NCI-H2196 treated with DMSO at 0.1 percent for 48 hours (cell line): Measurements from ENCODE around the gene BLACAT1.

Experiments
- DNase-seq: peaks from one replicate; lab custom pipeline; 2025; ENCODE audit not compliant: unreplicated experiment; lab: John Stamatoyannopoulos, UW

Gene BLACAT1

GRCh38 chr1:205456868-205457745, 1.3 kb upstream of the BLACAT1 start:
- peak; percentile 10 for DNase-seq

- no peak for DNase-seq
Observed at GRCh38 chr1:205456383-205456867, 580 bp upstream of the BLACAT1 start.

GRCh38 chr1:205454903-205455335, 926 bp downstream of the BLACAT1 start:
- no peak for DNase-seq

- DNase-seq = no peak
Observed at GRCh38 chr1:205453466-205453865, 2.4 kb downstream of the BLACAT1 start.

- no peak for DNase-seq
Observed at GRCh38 chr1:205452933-205453332, 2.9 kb downstream of the BLACAT1 start.

- DNase-seq = no peak
Observed at GRCh38 chr1:205452364-205452763, 3.5 kb downstream of the BLACAT1 start.

- DNase-seq = no peak
Observed at GRCh38 chr1:205451759-205452164, 4.1 kb downstream of the BLACAT1 start.

- no peak for DNase-seq
Observed at GRCh38 chr1:205451202-205451601, 4.6 kb downstream of the BLACAT1 start.

- DNase-seq = no peak
Observed at GRCh38 chr1:205450448-205450847, 5.4 kb downstream of the BLACAT1 start.

- peak; percentile 42 for DNase-seq
Observed at GRCh38 chr1:205449750-205450443, 5.9 kb downstream of the BLACAT1 start.

GRCh38 chr1:205449254-205449749, 6.5 kb downstream of the BLACAT1 start:
- no peak for DNase-seq

GRCh38 chr1:205448540-205449253, 7.1 kb downstream of the BLACAT1 start:
- DNase-seq = no peak

- no peak for DNase-seq
Observed at GRCh38 chr1:205447457-205448341, 8.1 kb downstream of the BLACAT1 start.

GRCh38 chr1:205446828-205447227, 9.0 kb downstream of the BLACAT1 start:
- DNase-seq = no peak

GRCh38 chr1:205445646-205445935, 10.3 kb downstream of the BLACAT1 start:
- no peak for DNase-seq

GRCh38 chr1:205444931-205445645, 10.8 kb downstream of the BLACAT1 start:
- DNase-seq = no peak

GRCh38 chr1:205444300-205444930, 11.4 kb downstream of the BLACAT1 start:
- no peak for DNase-seq

- DNase-seq = no peak
Observed at GRCh38 chr1:205443585-205444299, 12.1 kb downstream of the BLACAT1 start.
